HepG2 (cell line): ENCODE data around the gene BMX. TPM values are rescaled to one million over a fixed set of nuclear protein-coding genes. Genes with fewer than 3 reads are reported as not detected.

ENCODE experiments used
- AGO2 ChIP-seq: fragments of 200-400 bp; formaldehyde crosslinking; optimal IDR thresholded peaks from 2 replicates; pipeline ENCODE3; 2017; ENCODE audit warnings: mild to moderate bottlenecking, low read depth, low read length, moderate library complexity
- BRCA1 ChIP-seq: sonication (generic); formaldehyde crosslinking; IDR thresholded peaks from 2 replicates; pipeline ENCODE4 v1.4.0; 2020; ENCODE audit warnings: missing genetic modification reagents
- DZIP1 ChIP-seq: sonication (generic); formaldehyde crosslinking; IDR thresholded peaks from 2 replicates; pipeline ENCODE4 v1.5.0; 2020; ENCODE audit warnings: mild to moderate bottlenecking, missing genetic modification reagents
- FOXJ3 ChIP-seq: sonication (generic); formaldehyde crosslinking; IDR thresholded peaks from 2 replicates; pipeline ENCODE4 v1.4.0; 2020; ENCODE audit warnings: missing genetic modification reagents, mild to moderate bottlenecking, borderline replicate concordance
- FOXK1 ChIP-seq: sonication (generic); formaldehyde crosslinking; IDR thresholded peaks from 2 replicates; pipeline ENCODE4 v1.4.0; 2020; ENCODE audit warnings: low read depth, missing genetic modification reagents, borderline replicate concordance
- HNF4A ChIP-seq: sonication (generic); formaldehyde crosslinking; IDR thresholded peaks from 2 replicates; pipeline ENCODE4 v1.4.0; 2020; ENCODE audit warnings: missing genetic modification reagents
- HOXA3 ChIP-seq: sonication (generic); formaldehyde crosslinking; IDR thresholded peaks from 2 replicates; pipeline ENCODE4 v1.5.0; 2020; ENCODE audit warnings: missing genetic modification reagents
- LRRFIP1 ChIP-seq: sonication (generic); formaldehyde crosslinking; conservative IDR thresholded peaks from 2 replicates; pipeline ENCODE4 v1.4.0; 2020; ENCODE audit warnings: missing genetic modification reagents
- MAX ChIP-seq: IDR thresholded peaks from 2 replicates; pipeline ENCODE4 v1.6.1; 2012; ENCODE audit warnings: inconsistent platforms
- NCOA2 ChIP-seq: sonication (generic); formaldehyde crosslinking; IDR thresholded peaks from 2 replicates; pipeline ENCODE4 v1.8.0; 2022; ENCODE audit warnings: inconsistent platforms
- PHF21A ChIP-seq: sonication (generic); formaldehyde crosslinking; IDR thresholded peaks from 2 replicates; pipeline ENCODE4 v1.5.0; 2020; ENCODE audit warnings: mild to moderate bottlenecking, missing genetic modification reagents
- REXO4 ChIP-seq: sonication (generic); formaldehyde crosslinking; IDR thresholded peaks from 2 replicates; pipeline ENCODE4 v1.8.0; 2022; ENCODE audit warnings: missing genetic modification reagents, mild to moderate bottlenecking, borderline replicate concordance
- SIX1 ChIP-seq: sonication (generic); formaldehyde crosslinking; IDR thresholded peaks from 2 replicates; pipeline ENCODE4 v1.4.0; 2020; ENCODE audit warnings: missing genetic modification reagents, borderline replicate concordance
- ZNF18 ChIP-seq: sonication (generic); formaldehyde crosslinking; IDR thresholded peaks from 2 replicates; pipeline ENCODE4 v1.8.0; 2022; ENCODE audit warnings: mild to moderate bottlenecking, missing genetic modification reagents; ENCODE audit not compliant: insufficient replicate concordance
- ZNF691 ChIP-seq: sonication (generic); formaldehyde crosslinking; IDR thresholded peaks from 2 replicates; pipeline ENCODE4 v1.4.0; 2020; ENCODE audit warnings: missing genetic modification reagents, low read depth, mild to moderate bottlenecking, borderline replicate concordance
- ZNF724P ChIP-seq: sonication (generic); formaldehyde crosslinking; IDR thresholded peaks from 2 replicates; pipeline ENCODE4 v1.8.0; 2022; ENCODE audit warnings: missing genetic modification reagents, borderline replicate concordance
- ZNF776 ChIP-seq: sonication (generic); formaldehyde crosslinking; IDR thresholded peaks from 2 replicates; pipeline ENCODE4 v1.4.0; 2020; ENCODE audit warnings: mild to moderate bottlenecking, missing genetic modification reagents
- ZSCAN30 ChIP-seq: sonication (generic); formaldehyde crosslinking; IDR thresholded peaks from 2 replicates; pipeline ENCODE4 v1.5.0; 2020; ENCODE audit warnings: mild to moderate bottlenecking, missing genetic modification reagents
- ZSCAN9 ChIP-seq: IDR thresholded peaks from 2 replicates; pipeline ENCODE4 v1.6.1; 2016; ENCODE audit warnings: borderline replicate concordance
- polyA plus RNA-seq, 8 experiments: library from polyadenylated mRNA; depleted of rRNA in 3 of 8; stranded (reverse) in 7 of 8; unstranded in 1 of 8; fragments of >200 nt; fragmentation: Illumina TruSeq in 4 of 8; extraction: Trizol in 4 of 8; gene quantifications; 2 replicates each; pipeline versions ENCODE4 v1.2.1 to v1.2.3, GENCODE V29; 2011 to 2016; ENCODE audit warnings: low read depth in 4 of 8, missing spikeins in 1 of 8, mixed read lengths in 1 of 8; ENCODE audit not compliant: insufficient read depth in 1 of 8
- total RNA-seq, 5 experiments: library from RNA; depleted of rRNA; stranded (reverse); fragments of >200 nt; fragmentation: Illumina TruSeq; extraction: Trizol; gene quantifications; 2 replicates each; pipeline ENCODE4 v1.2.3, GENCODE V29; 2016; ENCODE audit warnings: low read depth in 1 of 5

The BMX gene
- total and polyA plus RNA-seq, 2 of the 13 experiments (the other 11 are each of a cell fraction or from before 2014, with no cell fraction given), result not detected

GRCh38 chrX:15601932-15602331 is 101.3 kb downstream of the BMX start (continued):
- no peak for TF ChIP-seq DZIP1 (CRISPR knock-in tag)
- TF ChIP-seq ZNF776, result no peak
- TF ChIP-seq BRCA1 (CRISPR knock-in tag), result no peak
- peak; percentile 80 for TF ChIP-seq HNF4A
- TF ChIP-seq MAX, result no peak
- no peak for TF ChIP-seq ZNF724P
- no peak for TF ChIP-seq ZNF18
- no peak for TF ChIP-seq PHF21A (CRISPR knock-in tag)
- peak; percentile 41; the same call in 1 of the 2 replicates for TF ChIP-seq FOXJ3 (CRISPR knock-in tag)
- peak; percentile 29; the same call in 1 of the 2 replicates for TF ChIP-seq SIX1 (CRISPR knock-in tag)
- TF ChIP-seq ZNF691, result no peak
- TF ChIP-seq NCOA2, result peak; percentile 61; the same call in 1 of the 2 replicates
- no peak for TF ChIP-seq ZSCAN9 (CRISPR knock-in tag)
- no peak for TF ChIP-seq REXO4 (CRISPR knock-in tag)
- TF ChIP-seq ZSCAN30 (CRISPR knock-in tag), result no peak
- no peak for TF ChIP-seq AGO2
- no peak for TF ChIP-seq HOXA3 (CRISPR knock-in tag)
- TF ChIP-seq FOXK1 (CRISPR knock-in tag), result no peak
- TF ChIP-seq LRRFIP1, result no peak
